Activated CD4-positive, CD25-positive, alpha-beta regulatory T cell treated with anti-CD3 and anti-CD28 coated beads, Interleukin-2, amount 50 U/mL, for 24 hours (primary cell): ENCODE results near the gene LARP1.

ENCODE experiments used
- ATAC-seq, 2 donors: fragments of 150-1000 bp; cut with Tn5 transposase; one replicate each; pipeline ENCODE4 v1.10.0; 2021; ENCODE audit warnings: mild to moderate bottlenecking in 1 of 2, moderate library complexity in 1 of 2

Gene LARP1

DNA sequence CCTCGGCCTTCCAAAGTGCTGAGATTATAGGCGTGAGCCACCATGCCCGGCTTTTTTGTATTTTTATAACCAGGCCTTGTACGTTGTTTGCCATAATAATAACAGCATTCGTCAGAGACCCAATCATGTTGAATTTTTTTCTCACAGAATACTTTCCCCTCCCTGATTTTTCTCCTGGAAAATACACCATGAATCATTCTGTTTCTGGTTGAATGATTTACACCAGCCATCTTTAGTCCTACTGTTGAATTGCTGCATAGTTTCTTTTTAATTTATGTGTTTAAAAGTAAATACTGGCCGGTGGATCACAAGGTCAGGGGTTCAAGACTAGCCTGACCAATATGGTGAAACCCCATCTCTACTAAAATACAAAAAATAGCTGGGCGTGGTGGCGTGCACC, 106.8 kb downstream of the LARP1 start:
- ATAC-seq: no peak

GRCh38 chr5:154862766-154863165, 107.6 kb downstream of the LARP1 start:
- no peak for ATAC-seq

DNA sequence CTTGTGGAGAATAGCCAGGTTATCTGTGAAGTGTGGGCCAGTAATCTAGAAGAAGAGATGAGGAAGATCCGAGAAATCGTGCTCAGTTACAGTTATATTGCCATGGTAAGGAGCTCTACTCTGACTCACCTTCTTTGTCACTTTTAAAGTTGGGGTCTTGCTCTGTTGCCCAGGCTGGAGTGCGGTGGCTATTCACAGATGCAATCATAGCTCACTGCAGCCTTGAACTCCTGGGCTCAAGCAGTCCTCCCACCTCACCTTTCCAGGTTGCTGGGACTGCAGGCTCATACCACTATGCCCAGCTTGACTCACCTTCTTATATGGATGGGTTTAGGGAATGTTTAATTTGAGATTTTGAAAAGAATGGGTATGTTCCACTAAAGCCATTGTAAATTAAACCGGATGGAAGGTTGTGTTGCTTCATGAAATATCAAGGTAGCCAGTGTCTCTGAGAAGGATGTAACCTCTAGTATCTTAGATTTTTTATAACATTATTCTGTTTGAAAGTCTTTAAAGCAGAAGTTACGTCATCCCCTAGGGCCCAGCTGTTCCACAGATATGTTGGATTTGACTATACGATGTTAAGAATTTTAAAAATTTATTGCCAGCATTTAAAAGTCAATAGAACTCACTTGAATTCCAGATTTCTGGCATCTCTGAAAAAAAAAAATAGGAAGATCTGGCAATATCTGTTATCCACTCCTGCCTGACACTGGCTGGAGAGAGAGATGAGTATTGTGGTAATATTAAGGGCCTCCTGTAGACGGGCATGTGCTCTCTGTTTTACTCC, 108.3 kb downstream of the LARP1 start:
- no peak for ATAC-seq

GRCh38 chr5:154865466-154866184, 110.4 kb downstream of the LARP1 start:
- no peak for ATAC-seq

- no peak for ATAC-seq
These were observed 111.7 kb downstream of the LARP1 start for GRCh38 chr5:154866841-154867240.
